Activated T-cell treated with anti-CD3 and anti-CD28 coated beads for 24 hours (primary cell): ENCODE measurements around the gene IDH1.
"Not testable (repeated sequence)": the region's sequence is repeated elsewhere in the genome, so short reads cannot be mapped to it uniquely, and the experiment has no call there.

Source experiments
- DNase-seq: peaks from one replicate; pipeline ENCODE4 v3.0.0-alpha.2; 2020; ENCODE audit warnings: low read depth

The IDH1 gene

DNA sequence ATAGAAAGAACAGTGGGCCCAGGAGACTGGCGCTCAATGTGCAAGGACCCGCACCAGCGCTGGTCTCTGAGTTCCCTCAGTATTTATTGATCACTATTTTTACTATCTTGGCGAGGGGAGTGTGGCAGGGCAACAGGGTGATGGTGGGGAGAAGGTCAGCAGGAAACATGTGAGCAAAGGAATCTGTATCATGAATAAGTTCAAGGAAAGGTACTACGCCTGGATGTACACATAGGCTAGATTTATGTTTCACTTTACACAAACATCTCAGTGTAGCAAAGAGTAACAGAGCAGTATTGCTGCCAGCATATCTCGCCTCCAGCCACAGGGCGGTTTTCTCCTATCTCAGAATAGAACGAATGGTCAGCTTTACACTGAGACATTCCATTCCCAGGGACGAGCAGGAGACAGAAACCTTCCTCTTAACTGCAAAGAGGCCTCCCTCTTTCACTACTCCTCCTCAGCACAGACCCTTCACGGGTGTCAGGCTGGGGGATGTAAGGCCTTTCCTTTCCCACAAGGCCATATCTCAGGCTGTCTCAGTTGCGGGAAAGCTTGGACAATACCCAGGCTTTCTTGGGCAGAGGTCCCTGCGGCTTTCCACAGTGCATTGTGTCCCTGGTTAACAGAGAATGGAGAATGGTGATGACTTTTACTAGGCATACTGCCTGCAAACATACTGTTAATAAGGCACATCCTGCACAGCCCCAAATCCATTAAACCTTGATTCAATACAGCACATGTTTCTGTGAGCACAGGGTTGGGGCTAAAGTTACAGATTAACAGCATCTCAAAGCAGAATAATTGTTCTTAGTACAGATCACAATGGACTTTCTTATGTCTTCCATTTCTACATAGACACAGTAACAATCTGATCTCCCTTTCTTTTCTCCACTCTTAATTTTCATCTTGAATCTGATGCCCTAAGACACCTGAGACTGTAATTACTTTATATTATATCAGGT lies 2.3 kb upstream of the IDH1 start:
- DNase-seq: not testable (repeated sequence)

DNA sequence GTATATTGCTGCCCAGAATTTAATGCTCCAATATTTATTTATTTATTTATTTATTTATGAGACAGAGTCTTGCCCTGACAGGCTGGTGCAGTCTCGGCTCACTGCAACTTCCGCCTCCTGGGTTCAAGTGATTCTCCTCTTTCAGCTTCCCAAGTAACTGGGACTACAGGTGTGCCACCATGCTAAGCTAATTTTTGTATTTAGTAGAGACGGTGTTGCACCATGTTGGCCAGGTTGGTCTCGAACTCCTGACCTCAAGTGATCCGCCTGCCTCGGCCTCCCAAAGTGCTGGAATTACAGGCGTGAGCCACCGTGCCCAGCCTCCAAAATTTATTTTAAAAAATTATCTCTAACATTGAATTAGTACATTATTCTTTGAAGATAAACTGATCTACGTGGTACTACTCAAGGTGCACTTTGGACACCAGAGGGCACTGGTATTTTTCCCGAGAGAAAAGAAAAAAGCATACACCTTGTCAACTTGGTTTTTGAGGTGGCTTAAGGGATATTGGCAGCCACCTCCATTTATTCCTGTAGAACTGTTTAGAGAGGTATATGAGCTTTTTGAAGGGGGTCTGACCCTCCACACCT lies 1.4 kb upstream of the IDH1 start:
- DNase-seq: no peak

DNA sequence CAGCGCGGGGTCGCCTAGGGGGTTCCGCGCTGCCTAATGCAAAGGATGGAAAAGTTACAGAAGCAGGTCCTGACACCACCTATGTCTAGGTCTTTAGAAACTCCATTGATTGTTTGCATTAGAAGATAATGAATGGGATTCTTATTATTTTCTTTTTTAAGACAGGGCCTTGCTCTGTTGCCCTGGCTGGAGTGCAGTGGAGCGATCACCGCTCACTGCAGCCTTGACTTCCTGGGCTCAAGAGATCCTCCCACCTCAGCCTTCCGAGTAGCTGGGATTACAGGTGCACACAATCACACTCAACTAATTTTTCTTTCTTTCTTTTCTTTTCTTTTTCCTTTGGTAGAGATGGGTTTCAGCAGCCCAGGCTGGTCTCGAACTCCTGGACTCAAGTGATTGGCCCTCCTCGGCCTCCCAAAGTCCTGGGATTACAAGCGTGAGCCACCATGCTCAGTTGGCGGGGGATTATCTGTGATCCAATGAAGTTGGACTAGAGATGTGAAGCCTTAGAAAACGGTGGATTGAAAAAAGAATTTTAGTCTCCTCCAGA lies 761 bp upstream of the IDH1 start:
- no peak for DNase-seq

DNA sequence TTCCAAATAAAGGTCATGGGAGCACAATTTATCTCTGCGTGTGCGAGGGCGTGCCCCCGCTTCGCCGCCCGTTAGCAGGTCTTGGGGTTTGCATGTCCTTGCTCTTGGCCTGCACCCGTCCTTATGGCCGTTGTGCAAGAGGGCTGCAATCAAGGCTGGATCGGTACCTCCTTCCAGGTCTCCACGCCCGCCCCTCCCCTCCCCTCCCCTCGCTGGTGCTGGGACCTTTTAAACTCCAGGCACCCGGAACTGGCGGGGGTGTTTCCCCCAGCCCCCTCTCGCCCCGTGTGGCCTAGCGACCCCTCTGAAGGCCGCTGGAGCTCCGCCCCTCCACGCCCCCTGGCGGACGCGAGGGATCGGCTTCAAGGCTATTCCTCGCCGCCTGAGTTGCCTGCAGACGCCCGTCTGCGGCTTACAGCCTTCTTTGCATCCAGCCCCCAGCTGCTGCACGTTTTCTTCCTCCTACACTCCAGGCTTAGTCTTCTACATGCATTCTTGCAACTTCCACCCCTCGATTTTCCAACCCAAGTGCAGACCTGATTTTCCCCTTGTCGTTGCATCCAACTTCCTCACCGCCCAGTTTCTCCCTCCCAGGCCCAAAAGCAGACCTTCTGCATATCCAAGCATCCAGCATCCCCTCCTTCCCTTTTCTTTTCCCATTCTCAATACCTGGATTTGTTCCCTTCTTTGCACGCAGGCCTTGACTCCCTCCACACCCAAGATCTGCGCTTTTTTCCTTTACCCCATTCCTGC lies 577 bp downstream of the IDH1 start:
- DNase-seq: peak; percentile 71

DNA sequence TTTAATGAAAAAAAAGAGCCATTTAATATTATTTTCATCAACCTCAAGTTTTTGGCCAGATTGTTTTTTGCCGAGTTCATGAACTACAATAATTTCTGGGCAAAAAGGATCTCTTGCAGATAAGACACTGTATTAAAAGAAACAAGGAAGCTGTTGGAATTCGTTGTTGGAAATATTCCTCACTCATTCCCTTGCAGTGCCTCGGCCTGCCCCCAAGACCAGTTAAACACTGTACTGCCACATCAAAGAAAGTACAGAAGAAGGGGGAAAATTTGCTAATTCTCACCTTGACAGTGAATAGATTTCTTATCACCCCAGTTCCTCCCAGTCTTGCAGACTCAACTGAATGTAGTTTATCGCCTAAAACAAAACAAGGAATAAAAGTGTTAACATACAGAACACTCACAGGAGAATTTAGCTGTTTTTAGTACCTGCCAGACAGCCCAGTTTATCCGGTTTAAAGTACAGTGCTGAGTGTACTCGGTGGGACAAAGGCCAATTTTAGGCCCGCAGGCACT lies 1.2 kb downstream of the IDH1 start:
- no peak for DNase-seq

DNA sequence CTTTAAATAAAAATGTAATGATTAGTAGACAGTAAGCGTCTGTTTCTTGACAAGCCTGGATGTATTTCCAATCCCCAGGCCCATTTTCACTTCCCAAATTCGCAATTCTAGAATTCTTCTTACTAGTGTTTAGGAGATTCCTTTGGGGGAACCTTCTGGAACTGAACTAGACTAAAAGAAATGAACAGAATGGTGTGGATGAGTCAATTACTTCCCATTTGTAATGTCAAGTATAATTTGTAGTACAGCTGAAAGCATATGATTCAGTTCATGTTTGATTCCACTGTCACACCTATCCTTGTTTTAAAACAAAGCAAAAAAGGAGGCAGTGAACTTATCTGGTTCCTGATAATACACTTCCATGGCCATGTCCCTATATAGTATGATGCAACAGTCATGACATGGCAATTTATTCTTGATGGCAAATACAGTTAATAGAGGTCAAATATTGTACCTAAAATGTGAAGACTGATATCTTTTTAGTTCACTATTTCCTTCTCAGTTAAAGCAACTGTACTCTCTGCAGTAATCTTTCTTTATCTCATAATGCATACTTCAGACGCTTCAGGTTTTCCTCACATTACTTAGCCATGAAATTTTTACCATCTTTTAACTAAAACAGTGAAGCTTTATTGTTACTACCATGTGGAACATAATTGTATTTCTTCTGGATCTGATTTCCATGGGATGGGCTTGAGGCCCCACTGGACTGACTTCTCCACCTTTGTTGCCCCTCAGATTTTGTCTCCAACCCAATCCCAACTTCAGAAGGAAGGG lies 2.0 kb downstream of the IDH1 start:
- DNase-seq: no peak

DNA sequence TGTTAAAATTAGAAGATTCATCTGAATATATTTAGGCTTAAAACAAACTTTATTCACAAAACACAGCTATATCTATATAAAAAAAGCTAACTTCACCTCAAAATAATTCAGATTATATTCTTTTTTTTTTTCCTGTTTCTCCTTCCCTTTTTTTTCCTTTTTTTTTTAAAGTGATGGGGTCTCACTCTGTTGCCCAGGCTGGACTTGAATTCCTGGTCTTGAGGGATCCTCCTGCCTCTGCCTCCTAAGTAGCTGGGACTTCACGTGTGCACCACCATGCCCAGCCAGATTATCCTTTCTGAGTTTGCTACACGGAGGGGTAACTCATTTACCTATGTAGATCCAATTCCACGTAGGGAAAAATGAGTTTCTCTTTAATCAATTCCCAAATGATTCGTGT lies 3.8 kb downstream of the IDH1 start:
- DNase-seq: no peak

DNA sequence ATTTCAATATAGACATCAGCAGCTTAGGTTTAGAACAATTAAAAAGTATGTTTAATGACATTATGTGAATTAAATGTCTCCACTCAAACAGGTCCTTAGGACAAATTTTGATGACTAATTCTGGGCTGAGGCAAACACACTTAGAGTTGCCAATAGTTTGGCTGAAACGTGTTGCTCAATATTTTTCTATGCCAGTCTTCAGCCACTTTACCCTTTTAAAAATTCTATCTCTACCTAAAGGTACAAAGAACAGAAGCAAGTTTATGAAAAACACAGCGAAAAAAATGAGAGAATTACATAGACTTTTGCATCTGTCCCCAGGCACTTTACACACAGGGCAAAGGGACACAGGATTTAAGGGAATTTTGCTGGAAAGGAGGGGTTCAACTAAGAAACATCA lies 4.5 kb downstream of the IDH1 start:
- DNase-seq: no peak

DNA sequence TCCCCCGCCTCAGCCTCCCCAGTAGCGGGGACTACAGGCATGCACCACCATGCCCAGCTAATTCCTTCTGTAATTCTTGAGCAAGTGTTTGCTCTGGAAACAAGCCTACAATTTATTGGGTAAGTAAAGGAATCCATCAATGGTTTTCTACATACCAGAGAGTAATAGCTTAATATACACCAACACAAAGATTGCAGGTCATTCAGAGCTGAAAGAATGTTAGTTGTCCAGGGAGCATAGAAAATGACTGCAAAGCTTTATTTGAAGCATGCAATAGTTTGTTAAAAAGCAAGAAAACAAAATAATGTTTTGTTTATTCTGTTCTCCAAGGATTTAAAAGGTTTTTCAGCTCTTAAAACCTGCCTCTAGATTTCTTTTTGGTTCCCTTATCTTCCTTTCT lies 5.6 kb downstream of the IDH1 start:
- no peak for DNase-seq

DNA sequence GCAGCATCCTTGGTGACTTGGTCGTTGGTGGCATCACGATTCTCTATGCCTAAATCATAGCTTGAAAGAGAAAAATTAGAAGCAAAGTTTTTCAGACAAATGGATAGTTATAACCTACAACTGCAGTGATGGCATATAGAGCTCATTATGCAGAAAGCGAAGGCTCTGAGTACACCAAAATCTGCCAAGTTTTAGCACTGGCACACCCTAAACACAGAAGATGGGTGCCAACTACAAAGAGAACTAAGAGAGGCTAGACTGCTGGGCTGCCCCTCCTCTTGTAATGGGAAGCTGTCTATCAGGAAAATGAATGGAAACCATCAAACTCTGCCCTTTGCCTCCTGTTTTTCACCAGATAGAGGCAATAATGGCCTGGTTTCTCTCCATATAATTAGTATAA lies 6.3 kb downstream of the IDH1 start:
- no peak for DNase-seq

DNA sequence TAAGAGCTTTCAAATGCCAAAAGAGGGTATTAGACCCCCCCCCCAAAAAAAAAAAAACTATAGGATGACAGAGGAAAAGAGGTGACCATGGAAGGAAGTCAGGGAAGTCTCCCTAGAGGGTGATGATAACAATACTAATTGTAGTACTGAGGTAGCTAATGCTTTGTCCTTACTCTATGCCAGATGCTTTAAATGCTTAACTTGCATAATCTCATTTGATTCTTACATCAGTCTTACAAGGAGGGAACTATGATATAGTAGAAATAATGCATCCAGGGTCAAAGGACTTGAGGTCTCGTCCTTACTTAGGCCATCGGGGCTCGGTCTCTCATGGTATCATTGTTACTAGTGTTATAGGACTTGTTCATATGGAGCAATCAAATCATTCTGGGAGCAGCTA lies 9.1 kb downstream of the IDH1 start:
- no peak for DNase-seq

DNA sequence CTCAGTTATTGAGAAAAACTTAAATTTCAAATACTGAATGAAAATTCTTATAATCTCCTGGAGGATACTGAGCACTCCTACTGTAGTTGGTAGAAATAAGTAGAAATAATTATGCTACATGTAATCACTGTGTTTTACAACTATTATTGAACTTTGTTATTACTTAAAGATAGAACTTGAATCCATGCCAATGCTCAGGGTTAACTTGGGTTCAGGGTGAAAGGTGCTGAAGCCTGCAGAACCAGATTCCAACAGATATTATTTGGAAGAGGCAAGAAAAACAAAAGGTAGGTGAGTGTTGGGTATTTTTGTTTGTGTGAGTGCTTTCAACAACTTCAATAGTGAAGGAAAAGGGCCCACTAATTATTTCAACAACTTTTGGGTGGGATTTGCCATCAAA lies 10.4 kb downstream of the IDH1 start:
- no peak for DNase-seq

DNA sequence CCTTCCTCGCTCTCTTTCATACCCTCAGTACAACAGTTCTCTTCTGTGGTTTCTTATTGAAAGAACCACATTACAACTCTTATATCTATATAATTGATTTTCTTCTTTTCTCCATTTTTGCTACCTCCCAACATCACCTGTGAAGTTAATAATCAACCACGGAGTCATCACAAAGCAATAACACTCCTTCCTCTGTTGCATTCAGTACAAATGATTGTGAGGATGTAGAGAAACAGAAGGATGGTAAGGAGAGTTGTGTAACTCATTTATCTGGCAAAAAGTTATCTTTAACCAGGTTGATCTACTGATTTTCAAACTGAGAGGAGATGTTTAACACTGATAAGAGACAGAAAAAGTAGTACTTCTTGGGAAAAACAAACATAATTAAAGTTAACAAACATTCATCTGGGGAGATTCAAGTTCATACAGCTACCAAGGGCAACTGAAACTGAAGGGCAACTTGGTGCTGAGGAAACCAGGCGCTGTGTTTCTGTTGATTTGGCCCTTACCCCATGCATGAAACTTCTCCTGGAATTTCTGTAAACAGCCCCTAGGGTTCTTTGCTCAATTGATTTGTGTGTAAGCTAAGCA lies 14.2 kb downstream of the IDH1 start:
- no peak for DNase-seq

DNA sequence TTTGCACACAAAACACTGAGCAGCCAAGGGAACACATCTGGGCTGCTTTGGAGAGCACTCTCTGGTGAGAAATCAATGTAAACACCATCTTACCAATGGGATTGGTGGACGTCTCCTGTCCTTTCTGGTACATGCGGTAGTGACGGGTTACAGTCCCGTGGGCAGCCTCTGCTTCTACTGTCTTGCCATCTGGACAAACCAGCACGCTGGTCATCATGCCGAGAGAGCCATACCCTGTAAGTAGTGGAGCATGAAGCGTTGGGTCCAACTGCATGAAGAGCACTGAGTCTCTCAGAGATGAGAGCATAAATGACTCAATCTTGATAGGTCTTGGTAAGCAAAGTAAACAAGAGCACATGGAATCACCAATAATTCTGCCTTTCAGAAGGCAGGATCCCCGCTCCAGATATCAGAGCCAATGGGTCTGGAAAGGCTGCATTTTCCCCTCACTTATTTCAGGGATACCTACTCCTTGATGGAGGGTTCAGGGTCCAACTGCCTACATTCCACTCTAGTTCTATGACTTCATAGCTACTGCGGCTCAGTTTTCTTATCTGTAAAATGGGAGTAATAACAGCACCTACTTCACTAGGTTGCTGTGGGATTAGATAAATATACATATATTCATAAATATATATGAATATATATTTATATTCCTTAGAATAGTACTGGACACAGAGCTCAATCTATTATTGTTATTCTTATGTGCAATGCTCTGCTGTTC lies 14.9 kb downstream of the IDH1 start:
- no peak for DNase-seq

DNA sequence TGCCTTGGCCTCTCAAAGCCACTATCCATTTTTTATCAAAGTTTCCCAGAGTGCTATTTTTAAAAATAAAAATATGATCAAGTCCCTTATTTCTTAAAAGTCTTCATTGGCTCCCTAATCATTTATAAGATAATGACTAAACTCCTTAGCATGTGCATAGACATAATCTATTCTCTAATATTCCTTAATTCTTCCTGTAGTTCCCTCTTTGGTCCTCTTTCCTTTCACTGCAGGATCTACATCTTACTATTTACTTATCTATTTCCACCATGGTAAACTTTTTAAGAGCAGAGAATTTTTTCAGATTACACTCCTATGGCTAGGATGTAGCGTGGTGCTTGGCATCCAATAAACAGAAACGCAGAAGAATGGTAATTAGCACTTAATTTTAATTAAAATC lies 19.0 kb downstream of the IDH1 start:
- DNase-seq: no peak

DNA sequence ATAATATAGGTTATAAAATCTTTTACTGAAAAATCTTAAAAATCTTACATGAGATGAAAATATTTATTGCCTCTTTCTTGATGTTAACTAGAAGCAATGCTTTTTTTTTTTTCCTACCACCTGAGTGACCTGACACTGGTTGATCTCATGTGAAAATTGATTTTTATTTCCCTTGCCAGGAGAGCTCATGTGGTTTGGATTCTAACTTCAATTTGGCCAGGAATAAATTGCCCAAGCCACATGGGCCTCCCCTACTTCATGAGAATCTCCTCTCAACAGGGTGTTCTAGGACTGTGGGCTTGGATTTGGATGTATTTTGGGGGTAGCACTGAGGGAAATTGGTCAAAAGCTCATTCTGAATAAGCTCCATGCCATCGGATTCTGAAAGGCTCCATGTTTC lies 20.1 kb downstream of the IDH1 start:
- DNase-seq: no peak

DNA sequence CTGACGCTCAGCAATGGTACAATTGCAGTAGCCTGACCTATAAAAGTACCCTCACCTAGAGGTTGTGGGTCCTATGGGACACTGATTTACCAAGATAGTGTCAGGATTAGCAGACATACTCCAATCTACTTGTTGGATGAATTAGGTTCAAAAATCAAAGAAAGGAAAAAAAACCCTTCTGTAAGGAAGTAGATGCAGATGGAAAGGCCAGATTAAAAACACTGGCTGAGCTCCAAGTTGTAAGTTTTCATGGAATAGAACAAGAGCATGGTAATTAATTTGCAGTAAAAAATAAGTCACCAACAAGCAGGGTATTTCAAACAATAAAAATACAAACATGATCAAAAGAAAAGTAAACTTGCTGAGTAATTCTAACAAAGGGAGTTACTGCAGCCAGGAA lies 26.4 kb downstream of the IDH1 start:
- DNase-seq: no peak

DNA sequence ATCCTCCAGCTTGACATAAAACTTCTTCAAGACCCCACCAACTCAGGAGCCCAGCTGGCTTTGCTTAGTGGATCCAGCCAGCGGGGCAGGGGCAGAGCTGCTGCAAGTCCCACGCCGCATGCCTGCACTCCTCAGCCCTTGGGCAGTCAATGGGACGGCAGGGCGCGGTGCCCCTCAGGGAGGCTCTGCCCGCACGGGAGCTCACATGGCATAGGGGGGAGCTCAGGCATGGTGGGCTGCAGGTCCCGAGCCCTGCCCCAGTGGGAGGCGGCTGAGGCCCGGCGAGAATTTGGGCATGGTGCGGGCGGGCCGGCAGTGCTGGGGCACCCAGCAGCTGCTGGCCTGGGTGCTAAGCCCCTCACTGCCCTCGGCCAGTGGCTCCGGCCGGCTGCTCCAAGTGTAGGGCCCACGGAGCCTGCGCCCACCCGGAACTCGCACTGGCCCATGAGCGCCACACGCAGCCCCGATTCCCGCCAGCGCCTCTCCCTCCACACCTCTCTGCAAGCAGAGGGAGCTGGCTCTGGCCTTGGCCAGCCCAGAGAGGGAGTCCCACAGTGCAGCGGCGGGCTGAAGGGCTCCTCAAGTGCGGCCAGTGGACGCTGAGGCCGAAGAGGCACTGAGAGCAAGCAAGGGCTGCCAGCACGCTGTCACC lies 27.2 kb downstream of the IDH1 start:
- DNase-seq: no peak

DNA sequence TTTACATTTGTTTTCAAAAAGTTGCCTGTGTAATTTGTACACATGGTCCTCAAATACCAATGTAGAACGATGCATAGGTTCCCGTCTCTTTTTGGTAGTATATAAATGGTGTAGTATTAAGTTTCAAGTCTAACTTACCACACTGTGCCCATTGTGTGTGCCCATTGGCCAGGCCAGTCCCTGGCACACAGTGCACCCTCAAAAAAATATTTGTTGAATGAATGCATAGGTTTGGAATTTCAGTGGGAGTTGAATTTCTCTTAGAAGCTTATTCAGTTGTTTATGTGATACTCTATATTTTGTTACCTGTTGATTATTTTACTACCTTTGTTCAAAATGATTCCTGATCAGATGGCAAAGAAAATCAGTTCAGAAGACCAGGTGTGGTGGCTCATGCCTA lies 30.1 kb downstream of the IDH1 start:
- DNase-seq: no peak

DNA sequence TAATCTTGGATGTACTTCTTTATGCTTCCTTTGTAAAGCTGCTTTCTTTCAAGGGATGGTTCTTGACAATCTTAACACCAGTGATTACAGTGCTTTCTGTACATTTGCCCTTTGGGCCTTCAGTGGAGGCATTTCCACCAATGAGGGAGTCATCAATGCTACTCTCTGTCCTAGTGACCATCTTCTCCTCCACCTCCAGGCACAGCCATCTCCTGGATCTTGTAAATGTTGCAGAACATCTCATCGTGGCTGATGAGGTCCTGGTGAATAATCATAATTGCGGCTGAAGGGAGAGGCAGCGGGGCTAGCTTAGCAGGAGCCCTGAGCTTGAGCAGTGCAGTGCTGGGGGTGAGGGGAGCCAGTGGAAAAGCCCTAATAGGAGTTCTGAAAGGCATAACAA lies 32.5 kb downstream of the IDH1 start:
- DNase-seq: no peak
